ENCODE results near the gene MAP2K4. TPM values are rescaled to one million over a fixed set of nuclear protein-coding genes. Genes with fewer than 3 reads are reported as not detected.

The MAP2K4 gene
- total and polyA plus RNA-seq, 10 donors: 8.2 to 35.1 (median 26.0) TPM

DNA sequence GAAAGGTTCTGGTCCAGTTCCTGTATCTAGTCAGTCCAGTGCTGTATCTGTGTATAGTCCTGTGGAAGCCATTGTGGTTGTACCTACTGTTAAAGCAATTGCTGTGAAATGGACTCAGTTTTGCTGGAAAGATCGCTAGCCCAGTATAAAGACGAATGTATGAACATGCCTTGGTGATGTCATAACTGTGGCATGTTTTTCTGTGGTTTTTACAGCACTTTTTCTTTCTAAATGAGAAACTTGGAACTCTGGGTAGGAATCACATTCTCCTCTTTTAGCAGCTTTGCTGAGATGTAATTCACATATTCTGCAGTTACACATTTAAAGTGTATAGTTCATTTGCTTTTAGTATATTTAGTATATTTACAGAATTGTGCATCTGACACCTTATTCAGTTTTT lies 58.1 kb downstream of the MAP2K4 start:
- 86 to 93% (median 91%) methylated on average over 2 of the region's 2 CpGs for WGBS, 5 donors
- DNase-seq: no peak
- H3K36me3 ChIP-seq: peaks cover 0 to 91% (median 22%) of the 10 kb centered on the region in 6 donors
- H3K4me3 ChIP-seq: no peak overlapping the region
- intact Hi-C loops (cut with DNase I; ENCODE audit: low total_unique reads): no loop called here
- H3K4me1 ChIP-seq: no peaks in the 10 kb centered on the region
- H3K27me3 ChIP-seq (replicated peaks in 1 of 7): no peaks in the 10 kb centered on the region
- TF ChIP-seq, protein P1, sequence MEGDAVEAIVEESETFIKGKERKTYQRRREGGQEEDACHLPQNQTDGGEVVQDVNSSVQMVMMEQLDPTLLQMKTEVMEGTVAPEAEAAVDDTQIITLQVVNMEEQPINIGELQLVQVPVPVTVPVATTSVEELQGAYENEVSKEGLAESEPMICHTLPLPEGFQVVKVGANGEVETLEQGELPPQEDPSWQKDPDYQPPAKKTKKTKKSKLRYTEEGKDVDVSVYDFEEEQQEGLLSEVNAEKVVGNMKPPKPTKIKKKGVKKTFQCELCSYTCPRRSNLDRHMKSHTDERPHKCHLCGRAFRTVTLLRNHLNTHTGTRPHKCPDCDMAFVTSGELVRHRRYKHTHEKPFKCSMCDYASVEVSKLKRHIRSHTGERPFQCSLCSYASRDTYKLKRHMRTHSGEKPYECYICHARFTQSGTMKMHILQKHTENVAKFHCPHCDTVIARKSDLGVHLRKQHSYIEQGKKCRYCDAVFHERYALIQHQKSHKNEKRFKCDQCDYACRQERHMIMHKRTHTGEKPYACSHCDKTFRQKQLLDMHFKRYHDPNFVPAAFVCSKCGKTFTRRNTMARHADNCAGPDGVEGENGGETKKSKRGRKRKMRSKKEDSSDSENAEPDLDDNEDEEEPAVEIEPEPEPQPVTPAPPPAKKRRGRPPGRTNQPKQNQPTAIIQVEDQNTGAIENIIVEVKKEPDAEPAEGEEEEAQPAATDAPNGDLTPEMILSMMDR (IDR thresholded peaks at IDR 0.05 in 8 of 11, conservative IDR thresholded peaks at IDR 0.05 in 3 of 11): no peak
- no peak for TF ChIP-seq POLR2AphosphoS5 (IDR thresholded peaks at IDR 0.05)
- no peak for TF ChIP-seq POLR2A (IDR thresholded peaks at IDR 0.05)
- peaks cover 0 to 5% (median 0%) of the 10 kb centered on the region in 8 donors for H3K9me3 ChIP-seq
- no peak overlapping the region for H3K27ac ChIP-seq

- H3K27ac ChIP-seq: no peak overlapping the region
- no peak overlapping the region for H3K4me3 ChIP-seq
- H3K9me3 ChIP-seq: peaks cover 0 to 5% (median 0%) of the 10 kb centered on the region in 8 donors
- intact Hi-C loops (cut with DNase I; ENCODE audit: low total_unique reads): no loop called here
- no peaks in the 10 kb centered on the region for H3K4me1 ChIP-seq
- TF ChIP-seq POLR2A (IDR thresholded peaks at IDR 0.05) (no peak), POLR2AphosphoS5 (IDR thresholded peaks at IDR 0.05) (no peak)
- TF ChIP-seq, protein P1 (IDR thresholded peaks at IDR 0.05 in 8 of 11, conservative IDR thresholded peaks at IDR 0.05 in 3 of 11): no peak
- no peak for DNase-seq
- 90 to 93% (median 91%) methylated on average over 8 of the region's 8 CpGs for WGBS, 5 donors
- no peaks in the 10 kb centered on the region for H3K27me3 ChIP-seq (replicated peaks in 1 of 7)
- H3K36me3 ChIP-seq: peaks cover 0 to 93% (median 17%) of the 10 kb centered on the region in 6 donors
These were observed 61.0 kb downstream of the MAP2K4 start for GRCh38 chr17:12081720-12082119.

DNA sequence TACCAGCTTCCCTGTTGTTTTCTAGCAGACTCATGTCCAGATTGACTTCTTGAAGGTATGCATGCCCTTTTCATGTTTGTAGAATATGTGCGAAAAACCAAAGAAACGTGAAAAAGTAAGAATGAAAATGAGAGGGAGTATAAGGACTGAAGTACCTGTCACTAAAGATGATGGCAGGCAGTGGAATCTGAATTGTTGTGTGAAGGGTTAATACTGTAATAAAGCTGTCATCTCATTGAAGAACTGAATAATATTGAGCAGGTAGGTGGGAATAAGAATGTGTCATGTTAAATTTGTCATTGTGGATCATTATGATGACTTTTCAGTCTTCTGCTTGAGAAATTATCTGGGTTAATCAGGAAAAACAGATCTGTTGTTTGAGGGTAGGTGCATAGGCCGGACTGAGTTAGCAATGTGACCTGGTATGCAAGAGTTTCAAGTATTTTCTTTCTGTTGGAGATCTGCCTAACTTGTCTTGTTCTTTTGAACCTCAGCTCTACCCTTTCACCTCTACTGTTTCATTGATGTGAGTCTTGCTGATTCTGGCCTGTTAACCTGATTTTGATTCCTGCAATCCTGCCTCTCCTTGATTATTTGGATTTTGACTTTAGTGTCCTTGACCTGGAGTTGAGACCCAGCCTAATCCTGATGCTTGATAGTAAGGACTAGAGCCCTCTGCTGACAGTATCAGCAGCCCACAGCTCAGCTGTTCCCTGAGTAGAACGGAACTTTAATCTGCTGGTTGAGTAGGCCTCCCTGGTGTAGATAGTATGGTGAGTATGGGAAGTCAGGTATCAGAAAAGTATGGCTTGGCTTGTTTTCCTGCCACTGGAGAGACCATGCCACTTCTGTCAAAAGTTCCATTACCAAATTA lies 64.6 kb downstream of the MAP2K4 start:
- DNase-seq: no peak
- no peaks in the 10 kb centered on the region for H3K9me3 ChIP-seq
- TF ChIP-seq POLR2A (IDR thresholded peaks at IDR 0.05): no peak
- TF ChIP-seq, protein P1 (IDR thresholded peaks at IDR 0.05 in 8 of 11, conservative IDR thresholded peaks at IDR 0.05 in 3 of 11): no peak
- no peak for TF ChIP-seq POLR2AphosphoS5 (IDR thresholded peaks at IDR 0.05)
- no peaks in the 10 kb centered on the region for H3K27me3 ChIP-seq (replicated peaks in 1 of 7)
- H3K27ac ChIP-seq: no peak overlapping the region
- 95 to 98% (median 96%) methylated on average over 4 of the region's 4 CpGs for WGBS, 5 donors
- H3K36me3 ChIP-seq: peaks cover 0 to 76% (median 8%) of the 10 kb centered on the region in 6 donors
- no peak overlapping the region for H3K4me3 ChIP-seq
- no peaks in the 10 kb centered on the region for H3K4me1 ChIP-seq
- intact Hi-C loops (cut with DNase I; ENCODE audit: low total_unique reads): no loop called here

DNA sequence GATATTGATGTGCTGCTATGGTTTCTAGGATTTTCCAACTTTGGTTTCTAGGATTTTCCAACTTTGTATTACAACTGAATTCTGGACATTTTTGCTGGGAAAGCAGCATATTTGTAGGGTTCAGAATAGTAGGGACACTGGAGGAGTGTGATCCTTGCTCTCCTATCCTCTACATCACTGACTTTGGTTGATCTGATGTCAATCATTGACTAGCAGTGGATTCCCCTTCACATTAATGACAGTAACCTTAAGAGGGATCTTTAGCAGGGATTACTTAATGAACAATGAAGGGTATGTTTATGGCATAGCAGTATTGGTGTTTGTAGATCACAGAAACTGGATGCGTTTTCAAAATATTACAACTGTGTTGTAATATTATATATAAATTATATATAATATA lies 67.4 kb downstream of the MAP2K4 start:
- no peaks in the 10 kb centered on the region for H3K4me1 ChIP-seq

More for the DNA sequence above, 67.4 kb downstream of the MAP2K4 start:
- WGBS, 5 donors: 97 to 100% (median 98%) methylated on average over 1 of the region's 1 CpG
- Histone ChIP-seq H3K27ac (no peak overlapping the region), H3K27me3 (replicated peaks in 1 of 7) (no peaks in the 10 kb centered on the region), H3K9me3 (no peaks in the 10 kb centered on the region), H3K36me3 (peaks cover 0 to 53% (median 3%) of the 10 kb centered on the region in 6 donors), H3K4me3 (no peak overlapping the region)
- no peak for DNase-seq
- intact Hi-C loops (cut with DNase I; ENCODE audit: low total_unique reads): no loop called here
- no peak for TF ChIP-seq POLR2AphosphoS5 (IDR thresholded peaks at IDR 0.05)

All from spleen (tissue), 11 donors.